ENCODE data around the gene GMDS.
A peak's percentile ranks its signal among the peaks of the same experiment; 100 is the strongest.

The GMDS gene

GRCh38 chr6:1662534-1662933, 582.9 kb downstream of the GMDS start:
- no peak for DNase-seq

GRCh38 chr6:1659816-1660215, 585.6 kb downstream of the GMDS start:
- no peak for DNase-seq

- DNase-seq, result no peak
These were observed 587.0 kb downstream of the GMDS start for GRCh38 chr6:1658212-1659005.

GRCh38 chr6:1657771-1658165, 587.6 kb downstream of the GMDS start:
- no peak for DNase-seq

- DNase-seq, result no peak
These were observed 588.2 kb downstream of the GMDS start for GRCh38 chr6:1657116-1657770.

GRCh38 chr6:1654054-1654453, 591.4 kb downstream of the GMDS start:
- DNase-seq, result no peak

- no peak for DNase-seq
These were observed 592.6 kb downstream of the GMDS start for GRCh38 chr6:1652842-1653241.

- no peak for DNase-seq
These were observed 594.0 kb downstream of the GMDS start for GRCh38 chr6:1651362-1651761.

- no peak for DNase-seq
These were observed 599.8 kb downstream of the GMDS start for GRCh38 chr6:1645466-1646185.

GRCh38 chr6:1644516-1645060, 600.8 kb downstream of the GMDS start:
- no peak for DNase-seq

GRCh38 chr6:1643830-1644445, 601.5 kb downstream of the GMDS start:
- DNase-seq, result no peak

- no peak for DNase-seq
These were observed 602.3 kb downstream of the GMDS start for GRCh38 chr6:1643111-1643510.

GRCh38 chr6:1641343-1641885, 604.0 kb downstream of the GMDS start:
- peak; percentile 16 for DNase-seq

GRCh38 chr6:1640476-1640875, 604.9 kb downstream of the GMDS start:
- no peak for DNase-seq

- DNase-seq, result no peak
These were observed 606.0 kb downstream of the GMDS start for GRCh38 chr6:1639430-1639829.

- DNase-seq, result peak; percentile 93
These were observed 608.2 kb downstream of the GMDS start for GRCh38 chr6:1636971-1637871.

GRCh38 chr6:1636272-1636825, 609.1 kb downstream of the GMDS start:
- no peak for DNase-seq

GRCh38 chr6:1635305-1636010, 609.9 kb downstream of the GMDS start:
- DNase-seq, result no peak

GRCh38 chr6:1634081-1634480, 611.3 kb downstream of the GMDS start:
- DNase-seq, result no peak

- no peak for DNase-seq
These were observed 611.9 kb downstream of the GMDS start for GRCh38 chr6:1633366-1634021.

All from NCI-H2171 treated with DMSO at 0.1 percent for 48 hours (cell line).